GM12878 (cell line): ENCODE results near the gene IRAK4.

Experiments used
- CTCF ChIP-seq, 3 experiments: IDR thresholded peaks in 2 of 3; conservative IDR thresholded peaks in 1 of 3; 2 replicates each; pipeline ENCODE4 v1.5.1; 2011; ENCODE audit warnings: low read depth in 3 of 3, low read length in 3 of 3, mild to moderate bottlenecking in 3 of 3, control low read depth in 2 of 3, moderate library complexity in 2 of 3, inconsistent platforms in 1 of 3, mixed read lengths in 1 of 3; ENCODE audit not compliant: control insufficient read depth in 2 of 3, insufficient read depth in 1 of 3; ENCODE audit errors: extremely low read depth in 1 of 3
- KAT2A ChIP-seq: conservative IDR thresholded peaks from 2 replicates; pipeline ENCODE4 v1.6.1; 2011; ENCODE audit warnings: low read depth, low read length; ENCODE audit not compliant: control insufficient read depth
- NBN ChIP-seq: fragments of 450-650 bp; IDR thresholded peaks from 2 replicates; pipeline ENCODE4 v1.6.1; 2016

- TF ChIP-seq KAT2A (no peak), CTCF (IDR thresholded peaks at IDR 0.05 in 2 of 3, conservative IDR thresholded peaks at IDR 0.05 in 1 of 3; ENCODE audit: control insufficient read depth in 2 of 3, extremely low read depth in 1 of 3, insufficient read depth in 1 of 3, low read depth in 3 of 3, low read length in 3 of 3) (no peak), NBN (no peak)
Measured at GRCh38 chr12:43805149-43805859, 46.6 kb downstream of the IRAK4 start.
